Upper lobe of left lung (tissue), 4 donors: ENCODE results near the gene TLE1.

ENCODE experiments used
- CTCF ChIP-seq, 6 experiments: fragments of 450-650 bp in 4 of 6; fragments of 200-600 bp in 2 of 6; sonication (generic) in 2 of 6; IDR thresholded peaks; one replicate each; pipeline ENCODE4 v1.5.1; 2016 to 2019; ENCODE audit warnings: antibody characterized with exemption in 6 of 6
- EP300 ChIP-seq, 4 donors: sonication (generic); formaldehyde crosslinking; IDR thresholded peaks; one replicate each; pipeline ENCODE4 v1.5.1; 2017; ENCODE audit warnings: antibody characterized with exemption in 4 of 4, control low read depth in 2 of 4
- POLR2A ChIP-seq, 4 donors: fragments of 450-650 bp; IDR thresholded peaks; one replicate each; pipeline ENCODE4 v1.5.1; 2016 to 2017; ENCODE audit warnings: antibody characterized with exemption in 4 of 4, mild to moderate bottlenecking in 2 of 4
- POLR2AphosphoS5 ChIP-seq, 2 donors: sonication (generic); formaldehyde crosslinking; IDR thresholded peaks; one replicate each; pipeline ENCODE4 v1.5.1; 2017; ENCODE audit warnings: antibody characterized with exemption in 2 of 2

DNA sequence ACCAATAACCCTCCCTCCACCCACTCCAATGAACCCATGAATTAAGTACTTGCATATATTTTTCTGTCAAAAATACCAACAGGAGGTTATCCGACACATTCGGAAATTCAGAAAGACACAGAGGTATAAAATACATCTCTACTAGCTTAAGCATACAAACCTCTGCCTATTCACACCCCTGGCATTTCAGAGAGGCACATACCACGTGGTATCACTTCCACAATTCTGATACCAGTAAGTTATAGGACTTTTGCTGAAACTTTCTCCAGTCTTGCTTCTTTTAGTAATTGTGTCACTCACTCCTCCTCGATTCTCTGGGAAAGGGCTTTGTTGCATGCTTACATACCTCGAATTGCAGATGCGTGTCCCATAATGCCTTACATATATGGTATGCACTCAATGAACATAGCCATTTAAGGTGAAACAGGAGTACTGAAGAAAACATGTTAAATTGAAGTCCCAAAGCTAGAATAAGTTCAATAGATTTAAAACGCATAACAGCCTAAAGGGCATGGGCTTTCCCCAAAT lies 58.1 kb downstream of the TLE1 start:
- TF ChIP-seq CTCF (IDR thresholded peaks at IDR 0.05), result no peak
- no peak for TF ChIP-seq EP300 (IDR thresholded peaks at IDR 0.05)
- no peak for TF ChIP-seq POLR2AphosphoS5 (IDR thresholded peaks at IDR 0.05)
- TF ChIP-seq POLR2A (IDR thresholded peaks at IDR 0.05), result no peak
